ENCODE data around the gene IGSF3.

DNA sequence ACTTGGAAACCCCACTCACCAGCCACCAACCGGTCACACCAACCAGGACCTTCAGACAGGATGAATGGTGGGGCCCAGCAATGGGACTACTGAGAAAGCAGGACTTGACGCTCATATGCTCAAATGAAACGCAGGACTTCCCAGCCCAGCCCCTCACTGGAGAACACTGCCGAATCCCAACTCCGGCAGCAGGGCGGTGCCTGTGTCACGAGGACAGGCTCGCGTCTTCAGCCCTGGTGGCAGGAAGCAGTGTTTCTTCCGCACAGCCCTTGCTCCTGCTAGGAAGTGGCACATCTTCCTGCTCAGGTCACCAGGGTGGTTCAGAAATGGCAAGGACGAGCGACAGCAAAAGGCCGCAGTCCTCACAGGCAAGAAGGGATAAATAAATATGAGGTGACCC lies 135.6 kb downstream of the IGSF3 start:
- TF ChIP-seq POLR2A (IDR thresholded peaks at IDR 0.05) (no peak), EP300 (IDR thresholded peaks at IDR 0.05) (no peak)
- TF ChIP-seq, protein P1, sequence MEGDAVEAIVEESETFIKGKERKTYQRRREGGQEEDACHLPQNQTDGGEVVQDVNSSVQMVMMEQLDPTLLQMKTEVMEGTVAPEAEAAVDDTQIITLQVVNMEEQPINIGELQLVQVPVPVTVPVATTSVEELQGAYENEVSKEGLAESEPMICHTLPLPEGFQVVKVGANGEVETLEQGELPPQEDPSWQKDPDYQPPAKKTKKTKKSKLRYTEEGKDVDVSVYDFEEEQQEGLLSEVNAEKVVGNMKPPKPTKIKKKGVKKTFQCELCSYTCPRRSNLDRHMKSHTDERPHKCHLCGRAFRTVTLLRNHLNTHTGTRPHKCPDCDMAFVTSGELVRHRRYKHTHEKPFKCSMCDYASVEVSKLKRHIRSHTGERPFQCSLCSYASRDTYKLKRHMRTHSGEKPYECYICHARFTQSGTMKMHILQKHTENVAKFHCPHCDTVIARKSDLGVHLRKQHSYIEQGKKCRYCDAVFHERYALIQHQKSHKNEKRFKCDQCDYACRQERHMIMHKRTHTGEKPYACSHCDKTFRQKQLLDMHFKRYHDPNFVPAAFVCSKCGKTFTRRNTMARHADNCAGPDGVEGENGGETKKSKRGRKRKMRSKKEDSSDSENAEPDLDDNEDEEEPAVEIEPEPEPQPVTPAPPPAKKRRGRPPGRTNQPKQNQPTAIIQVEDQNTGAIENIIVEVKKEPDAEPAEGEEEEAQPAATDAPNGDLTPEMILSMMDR (IDR thresholded peaks at IDR 0.05): no peak
